Measurements from ENCODE around the gene ZMAT3. TPM values are rescaled to one million over a fixed set of nuclear protein-coding genes. Genes with fewer than 3 reads are reported as not detected.

Gene ZMAT3
- total and polyA plus RNA-seq, 2 of the 8 experiments (the other 6 are each of a cell fraction or from before 2014, with no cell fraction given): 5.0 to 9.2 TPM

DNA sequence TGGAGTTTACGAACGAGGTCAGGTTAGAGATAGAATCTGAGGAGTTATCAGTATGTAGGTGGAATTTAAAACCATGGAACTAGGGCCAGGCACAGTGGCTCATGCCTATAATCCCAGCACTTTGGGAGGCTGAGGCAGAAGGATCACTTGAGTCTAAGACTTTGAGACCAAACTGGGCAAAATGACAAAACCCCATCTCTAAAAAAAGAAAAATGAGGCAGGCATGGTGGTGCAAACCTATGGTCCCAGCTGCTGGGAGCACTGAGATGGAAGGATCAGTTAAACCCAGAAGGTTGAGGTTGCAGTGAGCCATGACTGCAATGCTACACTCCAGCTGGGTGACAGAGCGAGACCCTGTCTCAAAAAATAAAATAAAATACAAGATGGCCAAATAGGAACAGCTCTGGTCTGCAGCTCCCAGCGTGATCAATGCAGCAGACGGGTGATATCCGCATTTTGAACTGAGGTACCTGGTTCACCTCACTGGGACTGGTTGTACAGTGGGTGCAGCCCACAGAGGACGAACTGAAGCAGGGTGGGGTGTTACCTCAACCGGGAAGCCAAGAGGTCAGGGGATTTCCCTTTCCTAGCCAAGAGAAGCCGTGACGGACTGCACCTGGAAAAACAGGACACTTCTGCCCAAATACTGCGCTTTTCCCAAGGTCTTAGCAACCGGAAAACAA is 33.3 kb downstream of the ZMAT3 start (continued):
- TF ChIP-seq YY1 (IDR thresholded peaks at IDR 0.05; ENCODE audit: low read depth, low read length): no peak
- no peak for TF ChIP-seq CHD1 (IDR thresholded peaks at IDR 0.05; ENCODE audit: low read depth, low read length)
- no peak for TF ChIP-seq TAF7 (optimal IDR thresholded peaks at IDR 0.05; ENCODE audit: borderline replicate concordance, low read depth, low read length)
- TF ChIP-seq TEAD4 (IDR thresholded peaks at IDR 0.05; ENCODE audit: low read depth, low read length): no peak
- no peak for TF ChIP-seq SP2 (IDR thresholded peaks at IDR 0.05; ENCODE audit: low read length)
